H4 (cell line): ENCODE data around the gene PGLYRP3. TPM values are rescaled to one million over a fixed set of nuclear protein-coding genes. Genes with fewer than 3 reads are reported as not detected.

ENCODE experiments used
- DNase-seq: peaks from one replicate; pipeline ENCODE4 v3.0.0-alpha.2; 2015; ENCODE audit warnings: low spot score
- total RNA-seq: library from RNA; depleted of rRNA; stranded (reverse); fragments of >200 nt; shearing (Covaris generic); gene quantifications from 2 replicates; pipeline ENCODE4 v1.2.3, GENCODE V29; 2014; rRNA removed

Gene PGLYRP3
- total RNA-seq, 1 experiment from 2014 or later = not detected

- DNase-seq = no peak
These were observed 52.0 kb downstream of the PGLYRP3 start for GRCh38 chr1:153260585-153261280.

GRCh38 chr1:153259387-153259786, 53.4 kb downstream of the PGLYRP3 start, which contains the start of gene LORICRIN:
Gene LORICRIN, plus strand, starts transcription at chr1:153259687. Its CDS starts 1,263 bp downstream, at chr1:153260950.
- DNase-seq = no peak

GRCh38 chr1:153253693-153254092, 59.1 kb downstream of the PGLYRP3 start:
- no peak for DNase-seq

GRCh38 chr1:153253076-153253475, 59.7 kb downstream of the PGLYRP3 start:
- DNase-seq = no peak

- no peak for DNase-seq
These were observed 60.8 kb downstream of the PGLYRP3 start for GRCh38 chr1:153251988-153252387.

- no peak for DNase-seq
These were observed 61.2 kb downstream of the PGLYRP3 start for GRCh38 chr1:153251562-153251961.

GRCh38 chr1:153251087-153251486, 61.7 kb downstream of the PGLYRP3 start:
- no peak for DNase-seq

- DNase-seq = no peak
These were observed 62.6 kb downstream of the PGLYRP3 start for GRCh38 chr1:153250166-153250565.

GRCh38 chr1:153248176-153248879, 64.4 kb downstream of the PGLYRP3 start:
- DNase-seq = no peak

Other genes starting within 250 kb of the PGLYRP3 start
- not detected in 2 replicates for gene SPRR2B, start 241.3 kb downstream of the PGLYRP3 start, total RNA-seq
- not detected in 2 replicates for gene SPRR2E, start 218.4 kb downstream of the PGLYRP3 start, total RNA-seq
- not detected in 2 replicates for gene SPRR2F, start 199.4 kb downstream of the PGLYRP3 start, total RNA-seq
- gene SPRR2G, start 162.1 kb downstream of the PGLYRP3 start, total RNA-seq = not detected in 2 replicates
- gene LELP1, start 109.5 kb downstream of the PGLYRP3 start, total RNA-seq = not detected in 2 replicates
- gene PRR9, start 95.4 kb downstream of the PGLYRP3 start, total RNA-seq = not detected in 2 replicates
- gene LORICRIN, start 53.3 kb downstream of the PGLYRP3 start, total RNA-seq = not detected in 2 replicates
- not detected in 2 replicates for gene PGLYRP4, start 35.9 kb upstream of the PGLYRP3 start, total RNA-seq
- gene S100A9, start 44.9 kb upstream of the PGLYRP3 start, total RNA-seq = 0.74 TPM in 1 of 2 replicates, not detected in the other
- gene S100A12, start 62.7 kb upstream of the PGLYRP3 start, total RNA-seq = not detected in 2 replicates
- not detected in 2 replicates for gene S100A8, start 78.1 kb upstream of the PGLYRP3 start, total RNA-seq
- not detected in 2 replicates for gene S100A7A, start 103.6 kb upstream of the PGLYRP3 start, total RNA-seq
- not detected in 2 replicates for gene S100A7, start 147.7 kb upstream of the PGLYRP3 start, total RNA-seq
- gene S100A6, start 223.0 kb upstream of the PGLYRP3 start, total RNA-seq = 469 and 852 TPM in 2 replicates
- gene S100A5, start 228.0 kb upstream of the PGLYRP3 start, total RNA-seq = not detected in 2 replicates
- 33.4 and 36.2 TPM in 2 replicates for gene S100A4, start 232.9 kb upstream of the PGLYRP3 start, total RNA-seq
- 5.2 and 5.3 TPM in 2 replicates for gene S100A3, start 236.3 kb upstream of the PGLYRP3 start, total RNA-seq